Measurements from ENCODE around the gene HOXB6. TPM values are rescaled to one million over a fixed set of nuclear protein-coding genes. Genes with fewer than 3 reads are reported as not detected.
A peak's percentile ranks its signal among the peaks of the same experiment; 100 is the strongest.

The HOXB6 gene
- total RNA-seq, 1 experiment from 2014 or later: 19.8 TPM

- Histone ChIP-seq H3K4me1 (ENCODE audit: insufficient read depth, low read length, poor library complexity, severe bottlenecking) (peaks cover 32% of the 10 kb centered on the region), H3K27me3 (replicated peaks; ENCODE audit: insufficient read depth, low read depth, low read length, poor library complexity) (no peaks in the 10 kb centered on the region)
Measured at GRCh38 chr17:48603959-48604769, 622 bp downstream of the HOXB6 start.

DNA sequence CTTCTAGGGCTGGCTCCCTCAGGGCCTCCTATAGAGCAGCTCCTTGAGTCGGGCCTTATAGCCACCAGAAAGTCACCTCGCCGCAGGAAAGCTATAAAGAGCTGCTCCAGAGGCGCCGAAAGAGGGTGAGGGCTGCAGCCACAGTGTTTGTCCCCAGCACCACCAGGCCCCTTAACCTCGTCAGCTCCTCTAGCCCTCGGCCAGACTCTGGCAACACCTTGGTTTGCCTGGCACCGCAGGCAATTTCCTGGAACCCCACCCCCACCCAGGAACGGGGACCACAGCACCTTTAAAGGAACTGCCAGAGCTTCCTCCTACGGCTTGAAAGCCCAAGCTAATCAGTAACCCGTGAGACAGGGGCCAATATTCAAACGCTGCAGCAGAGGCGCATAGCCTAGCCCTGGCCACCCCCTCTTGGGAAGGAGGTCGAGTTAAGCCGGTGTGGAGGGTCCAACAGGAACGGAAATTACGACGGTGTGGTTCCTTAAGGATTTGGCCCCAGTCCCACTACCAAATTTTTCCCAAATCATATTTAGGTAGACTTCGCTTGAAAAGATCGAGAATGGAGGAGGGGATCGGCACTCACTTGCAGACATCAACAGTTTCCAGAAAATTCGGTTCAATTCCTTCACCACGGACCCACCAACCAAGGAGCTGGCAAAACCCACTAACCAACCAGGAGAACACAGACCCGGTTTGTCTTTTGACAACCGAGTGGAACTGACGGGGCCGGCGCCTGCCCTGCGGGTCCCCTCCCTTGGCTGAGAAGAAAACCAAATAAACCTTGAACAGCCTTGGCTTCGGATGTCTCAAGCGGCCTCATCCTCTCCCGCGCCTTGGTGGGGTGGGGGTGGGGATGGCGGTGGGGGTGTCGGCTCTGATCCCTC is 3.0 kb downstream of the HOXB6 start:
- Histone ChIP-seq H3K27me3 (replicated peaks; ENCODE audit: insufficient read depth, low read depth, low read length, poor library complexity) (no peaks in the 10 kb centered on the region), H3K36me3 (ENCODE audit: insufficient read depth, low read length, poor library complexity, severe bottlenecking) (peaks cover 2% of the 10 kb centered on the region), H3K27ac (ENCODE audit: low read depth, low read length, poor library complexity, severe bottlenecking) (no peak overlapping the region), H3K4me3 (ENCODE audit: low read depth, low read length, poor library complexity, severe bottlenecking) (peak overlapping the region; percentile 67), H3K9me3 (ENCODE audit: low read depth, low read length, poor library complexity, severe bottlenecking) (no peaks in the 10 kb centered on the region), H3K4me1 (ENCODE audit: insufficient read depth, low read length, poor library complexity, severe bottlenecking) (peaks cover 39% of the 10 kb centered on the region)
- DNase-seq (ENCODE audit: low spot score): no peak
- TF ChIP-seq CTCF (conservative IDR thresholded peaks at IDR 0.05; ENCODE audit: low read depth, low read length) (no peak), EZH2 (IDR thresholded peaks at IDR 0.05; ENCODE audit: borderline replicate concordance, low read depth, low read length, poor library complexity, severe bottlenecking) (no peak)
- ChIA-PET POLR2A (ENCODE audit: low non-redundant PET) (no interaction called here), CTCF (interaction anchor here (1.0 kb wide), 1 partner anchor 17 kb away, joined by 3 read pairs; no protein-coding TSS in a partner anchor)
- no TSS peak for BruUV-seq (replicated peaks)
- intact Hi-C loops (cut with micrococcal nuclease; ENCODE audit: unreplicated experiment): no loop called here

More at GRCh38 chr17:48603959-48604769, 622 bp downstream of the HOXB6 start:
- no peaks in the 10 kb centered on the region for H3K9me3 ChIP-seq (ENCODE audit: low read depth, low read length, poor library complexity, severe bottlenecking)
- ChIA-PET POLR2A (ENCODE audit: low non-redundant PET) (interaction anchor here (0.6 kb wide), 1 partner anchor 114 kb away, joined by 4 read pairs; no protein-coding TSS in a partner anchor), CTCF (interaction anchor here (0.6 kb wide), 2 partner anchors 13 to 529 kb away, joined by 3 read pairs; no protein-coding TSS in a partner anchor)
- intact Hi-C loops (cut with micrococcal nuclease; ENCODE audit: unreplicated experiment): no loop called here
- peak overlapping the region; percentile 67 for H3K4me3 ChIP-seq (ENCODE audit: low read depth, low read length, poor library complexity, severe bottlenecking)
- BruUV-seq (replicated peaks): no TSS peak
- TF ChIP-seq EZH2 (IDR thresholded peaks at IDR 0.05; ENCODE audit: borderline replicate concordance, low read depth, low read length, poor library complexity, severe bottlenecking): no peak
- TF ChIP-seq CTCF (conservative IDR thresholded peaks at IDR 0.05; ENCODE audit: low read depth, low read length): peak; percentile 21
- H3K36me3 ChIP-seq (ENCODE audit: insufficient read depth, low read length, poor library complexity, severe bottlenecking): peaks cover 6% of the 10 kb centered on the region
- DNase-seq (ENCODE audit: low spot score): peak; percentile 88
- peak overlapping the region; percentile 79 for H3K27ac ChIP-seq (ENCODE audit: low read depth, low read length, poor library complexity, severe bottlenecking)

DNA sequence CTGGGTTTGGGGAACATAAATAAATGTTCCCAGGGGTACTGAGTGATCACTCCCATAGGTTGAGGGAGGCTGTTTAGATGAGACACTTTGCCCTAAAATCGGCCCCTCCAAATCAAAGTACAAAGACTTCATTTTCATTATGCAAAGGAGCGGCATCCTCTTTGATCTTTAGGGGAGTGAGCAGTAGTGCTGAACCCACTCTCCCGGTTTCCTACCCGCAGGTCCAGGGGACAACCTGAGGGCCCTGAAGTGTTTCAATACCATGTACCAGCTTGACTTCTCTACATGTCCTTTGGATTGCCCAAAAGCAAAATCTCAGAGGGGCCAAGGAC is 3.6 kb downstream of the HOXB6 start:
- H3K9me3 ChIP-seq (ENCODE audit: low read depth, low read length, poor library complexity, severe bottlenecking): no peaks in the 10 kb centered on the region
- TF ChIP-seq EZH2 (IDR thresholded peaks at IDR 0.05; ENCODE audit: borderline replicate concordance, low read depth, low read length, poor library complexity, severe bottlenecking): no peak
- TF ChIP-seq CTCF (conservative IDR thresholded peaks at IDR 0.05; ENCODE audit: low read depth, low read length): no peak
- peaks cover 41% of the 10 kb centered on the region for H3K4me1 ChIP-seq (ENCODE audit: insufficient read depth, low read length, poor library complexity, severe bottlenecking)
- intact Hi-C loops (cut with micrococcal nuclease; ENCODE audit: unreplicated experiment): no loop called here
- ChIA-PET CTCF (interaction anchor here (1.0 kb wide), 1 partner anchor 17 kb away, joined by 3 read pairs; no protein-coding TSS in a partner anchor), POLR2A (ENCODE audit: low non-redundant PET) (no interaction called here)
- H3K4me3 ChIP-seq (ENCODE audit: low read depth, low read length, poor library complexity, severe bottlenecking): no peak overlapping the region
- H3K36me3 ChIP-seq (ENCODE audit: insufficient read depth, low read length, poor library complexity, severe bottlenecking): no peaks in the 10 kb centered on the region
- H3K27ac ChIP-seq (ENCODE audit: low read depth, low read length, poor library complexity, severe bottlenecking): no peak overlapping the region
- no peaks in the 10 kb centered on the region for H3K27me3 ChIP-seq (replicated peaks; ENCODE audit: insufficient read depth, low read depth, low read length, poor library complexity)
- DNase-seq (ENCODE audit: low spot score): no peak
- no TSS peak for BruUV-seq (replicated peaks)
